GM12878 (cell line): ENCODE measurements around the gene OPA1. TPM values are rescaled to one million over a fixed set of nuclear protein-coding genes. Genes with fewer than 3 reads are reported as not detected.
A peak's percentile ranks its signal among the peaks of the same experiment; 100 is the strongest.

Source experiments
- ATAC-seq: fragments of 200-7000 bp; cut with Tn5 transposase; 3 replicates; pipeline ENCODE4 v1.9.1; 2020; ENCODE audit warnings: mild to moderate bottlenecking, moderate library complexity
- BruUV-seq: library from RNA; stranded (reverse); fragments of 400-500 nt; replicated peaks from 2 replicates; lab custom pipeline; 2021; lab: Mats Ljungman, UMichigan
- CTCF ChIA-PET: fragments of 300-600 bp; sonication (Branson Sonifier 250); formaldehyde crosslinking; extraction: SDS; loops from one replicate; lab custom pipeline; 2021; ENCODE audit warnings: inconsistent platforms; lab: Yijun Ruan, JAX
- POLR2A ChIA-PET: fragments of 350-600 bp; formaldehyde crosslinking; extraction: SDS; loops from one replicate; lab custom pipeline; 2021; ENCODE audit warnings: inconsistent platforms; lab: Charles Lee
- RAD21 ChIA-PET: fragments of 300-600 bp; sonication (Branson Sonifier 250); formaldehyde crosslinking; loops from one replicate; lab custom pipeline; 2023; ENCODE audit warnings: antibody characterized with exemption; ENCODE audit not compliant: unreplicated experiment; lab: Charles Lee
- SMC1A ChIA-PET: fragments of 300-600 bp; sonication (Branson Sonifier 250); formaldehyde crosslinking; loops from one replicate; lab custom pipeline; 2023; ENCODE audit not compliant: unreplicated experiment, uncharacterized antibody; lab: Charles Lee
- DNase-seq: peaks from one replicate; pipeline ENCODE4 v3.0.0-alpha.2; 2011; ENCODE audit warnings: low read depth, low spot score
- FAIRE-seq: peaks from 3 replicates; lab custom pipeline; 2011; peaks lifted over from hg19 to GRCh38; lab: Jason Lieb, UNC
- H2AFZ ChIP-seq: 2 replicates; pipeline ENCODE4 v1.6.0; 2011; ENCODE audit warnings: low read depth, low read length, control low read depth; ENCODE audit not compliant: control insufficient read depth
- H3K27ac ChIP-seq: 2 replicates; pipeline ENCODE4 v1.5.1; 2011; ENCODE audit warnings: control low read depth; ENCODE audit not compliant: control insufficient read depth, insufficient read depth
- H3K27me3 ChIP-seq, 2 experiments: replicated peaks in 1 of 2; 2 replicates each; pipeline versions ENCODE4 v1.6.0 to v1.6.1; 2011; ENCODE audit warnings: low read length in 1 of 2; ENCODE audit not compliant: control insufficient read depth in 2 of 2, insufficient read depth in 2 of 2
- H3K36me3 ChIP-seq, 2 experiments: 2 replicates each; pipeline ENCODE4 v1.5.1; 2011; ENCODE audit warnings: low read length in 1 of 2; ENCODE audit not compliant: control insufficient read depth in 2 of 2, insufficient read depth in 2 of 2
- H3K4me1 ChIP-seq: 2 replicates; pipeline ENCODE4 v1.6.1; 2011; ENCODE audit warnings: mild to moderate bottlenecking, low read length, moderate library complexity, mixed read lengths; ENCODE audit not compliant: control insufficient read depth, insufficient read depth
- H3K4me2 ChIP-seq: 2 replicates; pipeline ENCODE4 v1.6.0; 2011; ENCODE audit warnings: control low read depth; ENCODE audit not compliant: control insufficient read depth, insufficient read depth
- H3K4me3 ChIP-seq: fragments of 200-600 bp; sonication (generic); 2 replicates; pipeline ENCODE4 v1.5.1; 2016
- H3K79me2 ChIP-seq: 2 replicates; pipeline ENCODE4 v1.6.0; 2011; ENCODE audit warnings: low read length; ENCODE audit not compliant: control insufficient read depth, insufficient read depth
- H3K9ac ChIP-seq: 2 replicates; pipeline ENCODE4 v1.8.0; 2011; ENCODE audit warnings: low read length, control low read depth, mixed read lengths; ENCODE audit not compliant: control insufficient read depth, insufficient read depth
- H3K9me3 ChIP-seq: replicated peaks from 3 replicates; pipeline ENCODE4 v1.5.1; 2011; ENCODE audit warnings: mild to moderate bottlenecking, low read length; ENCODE audit not compliant: control insufficient read depth, insufficient read depth
- H4K20me1 ChIP-seq: 2 replicates; pipeline ENCODE4 v1.6.0; 2011; ENCODE audit not compliant: control insufficient read depth, insufficient read depth
- CBX5 ChIP-seq: sonication (generic); IDR thresholded peaks from 2 replicates; pipeline ENCODE4 v1.6.1; 2016; ENCODE audit warnings: low read depth, moderate library complexity, mild to moderate bottlenecking, inconsistent platforms
- EED ChIP-seq: sonication (generic); IDR thresholded peaks from 2 replicates; pipeline ENCODE4 v1.6.1; 2016; ENCODE audit warnings: antibody characterized with exemption, low read depth
- HDAC6 ChIP-seq: fragments of 200-600 bp; sonication (generic); IDR thresholded peaks from one replicate; pipeline ENCODE4 v1.8.0; 2017; ENCODE audit warnings: antibody characterized with exemption; ENCODE audit not compliant: unreplicated experiment
- SPI1 ChIP-seq: IDR thresholded peaks from 2 replicates; pipeline ENCODE4 v1.6.1; 2011; ENCODE audit warnings: low read depth, mild to moderate bottlenecking, low read length, moderate library complexity, borderline replicate concordance; ENCODE audit not compliant: insufficient read depth
- WGBS: methylation state at CpG from one replicate; pipeline ENCODE4 v1.1.6; 2016; ENCODE audit warnings: low lambda C conversion rate; ENCODE audit not compliant: insufficient replicate concordance, insufficient coverage; ENCODE audit errors: missing lambda C conversion rate; 5-methylcytosine and 5-hydroxymethylcytosine counted together
- in situ Hi-C: fragments of 300-500 bp; cut with MboI; formaldehyde crosslinking; loops from 9 replicates; pipeline ENCODE4 v1.14.3; 2018; ENCODE audit warnings: mixed read lengths
- intact Hi-C: fragments of 100-400 bp; cut with micrococcal nuclease; formaldehyde crosslinking; loops from one replicate; pipeline ENCODE4 v1.14.2; 2022; ENCODE audit not compliant: unreplicated experiment
- polyA plus RNA-seq, 11 experiments: library from polyadenylated mRNA; depleted of rRNA in 4 of 11; unstranded in 6 of 11; stranded (reverse) in 5 of 11; fragments of >200 nt; fragmentation: Nextera tagmentation in 4 of 11; fragmentation: Illumina TruSeq in 1 of 11; extraction: Ambion mirVana in 4 of 11; extraction: Trizol in 1 of 11; gene quantifications; 1 replicate in 1 of 11; 2 replicates in 10 of 11; pipeline versions ENCODE4 v1.2.1 to v1.2.3, GENCODE V29; 2011 to 2016; ENCODE audit warnings: inconsistent platforms in 2 of 11, missing spikeins in 2 of 11, low read depth in 1 of 11
- total RNA-seq, 4 experiments: library from RNA; depleted of rRNA in 3 of 4; stranded (reverse); fragments of >200 nt in 3 of 4; fragmentation: Illumina TruSeq in 1 of 4; extraction: Trizol in 1 of 4; gene quantifications; 2 replicates each; pipeline versions ENCODE4 v1.2.1 to v1.2.3, GENCODE V29; 2013 to 2021

The OPA1 gene
- total and polyA plus RNA-seq, 10 of the 15 experiments (the other 5 are each of a cell fraction or from before 2014, with no cell fraction given): 14.7 to 108 (median 59.3) TPM

DNA sequence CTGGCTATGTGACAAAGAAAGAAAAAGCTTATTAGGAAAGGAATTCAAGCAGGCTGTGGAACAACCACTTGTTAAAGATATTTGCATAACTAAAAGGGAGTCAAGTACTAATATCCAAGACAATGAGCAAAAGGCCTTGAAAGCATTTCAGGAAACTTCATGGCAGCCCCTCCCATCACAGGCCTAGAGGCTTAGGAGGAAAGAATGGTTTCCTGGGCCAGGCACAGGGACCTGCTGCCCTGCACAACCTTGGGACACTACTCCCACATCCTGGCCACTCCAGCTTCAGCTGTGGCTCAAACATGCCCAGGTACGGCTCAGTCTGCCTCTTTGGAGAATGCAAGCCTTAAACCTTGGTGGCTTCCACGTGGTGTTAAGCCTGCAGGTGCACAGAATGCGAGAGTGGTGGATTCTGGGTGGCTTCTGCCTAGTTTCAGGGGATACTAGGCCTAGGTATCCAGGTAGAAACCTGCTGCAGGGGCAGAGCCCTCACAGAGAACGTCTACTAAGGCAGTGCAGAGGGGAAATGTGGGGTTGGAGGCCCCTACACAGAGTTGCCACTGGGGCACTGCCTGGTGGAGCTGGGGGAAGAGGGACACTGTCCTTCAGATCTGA, 121.6 kb downstream of the OPA1 start:
- ChIA-PET RAD21 (no interaction called here), CTCF (interaction anchor here (0.6 to 1.2 kb wide), 2 partner anchors 9 to 21 kb away, joined by 3 read pairs; no protein-coding TSS in a partner anchor), POLR2A (no interaction called here), SMC1A (no interaction called here)
- intact Hi-C loops: no loop called here
- H3K9me3 ChIP-seq: peaks cover 9% of the 10 kb centered on the region; the same call in 2 of the 3 replicates
- 9% methylated on average over 4 of the region's 4 CpGs for WGBS
- no peaks in the 10 kb centered on the region for H4K20me1 ChIP-seq
- ATAC-seq (no peak), DNase-seq (no peak), FAIRE-seq (no peak)
- no peaks in the 10 kb centered on the region for H3K79me2 ChIP-seq
- no peaks in the 10 kb centered on the region for H3K27me3 ChIP-seq
- no peak overlapping the region for H3K4me2 ChIP-seq
- no peak overlapping the region for H3K27ac ChIP-seq
- no peak overlapping the region for H3K9ac ChIP-seq
- no peak overlapping the region for H2AFZ ChIP-seq
- TF ChIP-seq HDAC6 (no peak), CBX5 (peak; percentile 65; the same call in 1 of the 2 replicates)
- in situ Hi-C loops: no loop called here
- no peaks in the 10 kb centered on the region for H3K36me3 ChIP-seq
- H3K4me3 ChIP-seq: no peak overlapping the region
- H3K4me1 ChIP-seq: no peaks in the 10 kb centered on the region
- BruUV-seq: no TSS peak

DNA sequence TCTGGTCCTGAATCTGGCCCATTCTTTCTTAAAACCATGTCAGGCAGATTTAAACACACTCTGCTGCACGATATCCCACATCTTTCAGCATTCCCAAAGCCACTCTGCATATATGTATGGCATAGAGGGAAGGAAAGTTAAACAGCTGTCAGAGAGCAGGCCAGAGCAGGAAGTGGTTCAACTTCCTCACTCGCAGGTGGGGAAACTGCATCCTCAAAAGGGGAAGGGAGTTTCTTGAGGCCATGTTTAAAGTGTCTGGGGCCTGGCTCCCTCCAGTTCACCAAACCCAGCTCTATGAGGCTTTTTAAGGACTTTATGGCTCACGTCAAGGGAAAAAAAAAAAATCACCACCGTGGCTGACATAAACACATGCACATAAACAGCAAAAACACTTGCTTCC, 123.1 kb downstream of the OPA1 start:
- no TSS peak for BruUV-seq
- 41% methylated on average over 4 of the region's 4 CpGs for WGBS
- Histone ChIP-seq H3K9ac (no peak overlapping the region), H3K36me3 (no peaks in the 10 kb centered on the region), H3K4me2 (no peak overlapping the region), H3K4me1 (no peaks in the 10 kb centered on the region), H3K9me3 (peaks cover 9% of the 10 kb centered on the region; the same call in 2 of the 3 replicates), H4K20me1 (no peaks in the 10 kb centered on the region), H3K79me2 (no peaks in the 10 kb centered on the region), H3K27ac (no peak overlapping the region), H3K27me3 (no peaks in the 10 kb centered on the region), H3K4me3 (no peak overlapping the region), H2AFZ (no peak overlapping the region)
- in situ Hi-C loops: no loop called here
- TF ChIP-seq EED (no peak), SPI1 (peak; percentile 44; the same call in 1 of the 2 replicates)
- POLR2A ChIA-PET: no interaction called here
- no peak for DNase-seq
- SMC1A ChIA-PET: no interaction called here
- FAIRE-seq: no peak
- no peak for ATAC-seq
- intact Hi-C loops: no loop called here
- RAD21 ChIA-PET: no interaction called here
- CTCF ChIA-PET: no interaction called here
